Endothelial cell of umbilical vein (primary cell): Measurements from ENCODE around the gene COL4A2. TPM values are rescaled to one million over a fixed set of nuclear protein-coding genes. Genes with fewer than 3 reads are reported as not detected.

Experiments
- BruUV-seq: library from RNA; stranded (reverse); fragments of 400-500 nt; replicated peaks from 2 replicates; lab custom pipeline; 2021; lab: Mats Ljungman, UMichigan
- CTCF ChIA-PET: fragments of 300-600, 350-600 bp; sonication (Branson Sonifier 250); formaldehyde crosslinking; loops from one replicate; lab custom pipeline; 2021; ENCODE audit warnings: antibody characterized with exemption, inconsistent platforms; lab: Charles Lee
- POLR2A ChIA-PET: fragments of 300-600, 350-600 bp; sonication (Branson Sonifier 250); formaldehyde crosslinking; loops from one replicate; lab custom pipeline; 2021; ENCODE audit warnings: antibody characterized with exemption, inconsistent platforms; lab: Charles Lee
- DNase-seq: peaks from one replicate; pipeline ENCODE4 v3.0.0-alpha.2; 2011; ENCODE audit warnings: low read depth, low spot score
- FAIRE-seq: peaks from 2 replicates; lab custom pipeline; 2011; peaks lifted over from hg19 to GRCh38; lab: Jason Lieb, UNC
- H2AFZ ChIP-seq: 2 replicates; pipeline ENCODE4 v1.6.0; 2012; ENCODE audit warnings: low read depth, low read length, control low read depth, inconsistent platforms
- H3K27ac ChIP-seq: 2 replicates; pipeline ENCODE4 v1.5.1; 2011; ENCODE audit warnings: low read depth, mild to moderate bottlenecking, control low read depth, low read length, moderate library complexity; ENCODE audit not compliant: insufficient read depth
- H3K27me3 ChIP-seq, 2 experiments: 2 replicates each; pipeline versions ENCODE4 v1.6.0 to v1.6.1; 2011; ENCODE audit warnings: low read length in 2 of 2, mixed read lengths in 1 of 2; ENCODE audit not compliant: control insufficient read depth in 2 of 2, insufficient read depth in 2 of 2
- H3K36me3 ChIP-seq, 2 experiments: 2 replicates in 1 of 2; 3 replicates in 1 of 2; pipeline ENCODE4 v1.5.1; 2011; ENCODE audit warnings: low read length in 2 of 2, mild to moderate bottlenecking in 1 of 2, moderate library complexity in 1 of 2; ENCODE audit not compliant: control insufficient read depth in 2 of 2, insufficient read depth in 2 of 2; ENCODE audit errors: extremely low read depth in 1 of 2
- H3K4me1 ChIP-seq: 3 replicates; pipeline ENCODE4 v1.5.1; 2011; ENCODE audit warnings: mild to moderate bottlenecking, low read length; ENCODE audit not compliant: control insufficient read depth, insufficient read depth; ENCODE audit errors: extremely low read depth
- H3K4me2 ChIP-seq: 2 replicates; pipeline ENCODE4 v1.6.1; 2011; ENCODE audit warnings: low read length, control low read depth, mixed read lengths; ENCODE audit not compliant: insufficient read depth
- H3K4me3 ChIP-seq, 3 experiments: fragments of 200-600 bp in 1 of 3; sonication (generic), shearing (Covaris generic) in 1 of 3; replicated peaks in 1 of 3; 2 replicates each; pipeline ENCODE4 v1.5.1; 2011 to 2016; ENCODE audit warnings: control low read depth in 3 of 3, low read length in 3 of 3, mild to moderate bottlenecking in 2 of 3, inconsistent platforms in 1 of 3, low read depth in 1 of 3, moderate library complexity in 1 of 3; ENCODE audit not compliant: insufficient read depth in 1 of 3
- H3K79me2 ChIP-seq: 2 replicates; pipeline ENCODE4 v1.6.0; 2012; ENCODE audit warnings: low read length, inconsistent platforms; ENCODE audit not compliant: control insufficient read depth, insufficient read depth
- H3K9ac ChIP-seq: replicated peaks from 2 replicates; pipeline ENCODE3; 2011; ENCODE audit warnings: low read length, control low read depth; ENCODE audit not compliant: insufficient read depth; ENCODE audit errors: extremely low read depth
- H3K9me1 ChIP-seq: replicated peaks from 3 replicates; pipeline ENCODE4 v1.6.0; 2011; ENCODE audit warnings: mild to moderate bottlenecking, low read length; ENCODE audit not compliant: control insufficient read depth, insufficient read depth; ENCODE audit errors: extremely low read depth
- H3K9me3 ChIP-seq: replicated peaks from 2 replicates; pipeline ENCODE4 v1.5.1; 2012; ENCODE audit warnings: low read length, inconsistent platforms; ENCODE audit not compliant: control insufficient read depth, insufficient read depth
- H4K20me1 ChIP-seq: replicated peaks from 2 replicates; pipeline ENCODE3; 2011; ENCODE audit warnings: mild to moderate bottlenecking, low read length; ENCODE audit not compliant: control insufficient read depth, insufficient read depth; ENCODE audit errors: extremely low read depth
- EZH2 ChIP-seq: IDR thresholded peaks from 2 replicates; pipeline ENCODE4 v1.6.1; 2012; ENCODE audit warnings: borderline replicate concordance, low read depth, mild to moderate bottlenecking, moderate library complexity, low read length, inconsistent platforms; ENCODE audit not compliant: severe bottlenecking
- FOS ChIP-seq: IDR thresholded peaks from 2 replicates; pipeline ENCODE4 v1.6.1; 2011; ENCODE audit warnings: mild to moderate bottlenecking, low read length, moderate library complexity, borderline replicate concordance; ENCODE audit not compliant: insufficient read depth
- GATA2 ChIP-seq: IDR thresholded peaks from 2 replicates; pipeline ENCODE4 v1.7.0; 2011; ENCODE audit warnings: low read depth, mild to moderate bottlenecking, moderate library complexity, mixed read lengths, low read length; ENCODE audit not compliant: insufficient read length, insufficient read depth
- JUN ChIP-seq: IDR thresholded peaks from 2 replicates; pipeline ENCODE4 v1.6.1; 2011; ENCODE audit warnings: borderline replicate concordance, low read depth; ENCODE audit not compliant: insufficient read length, insufficient read depth
- MYC ChIP-seq: IDR thresholded peaks from one replicate; pipeline ENCODE4 v1.6.1; 2011; ENCODE audit warnings: mild to moderate bottlenecking, low read depth, low read length
- POLR2A ChIP-seq: IDR thresholded peaks from 2 replicates; pipeline ENCODE4 v1.6.1; 2012; ENCODE audit warnings: low read depth, mild to moderate bottlenecking, control low read depth, low read length
- POLR2AphosphoS5 ChIP-seq: IDR thresholded peaks from 2 replicates; pipeline ENCODE4 v1.6.1; 2012; ENCODE audit warnings: low read depth, mild to moderate bottlenecking, control low read depth, low read length, moderate library complexity; ENCODE audit not compliant: insufficient read depth
- dilution Hi-C: fragments of 300-500 bp; cut with MboI; formaldehyde crosslinking; loops from one replicate; pipeline ENCODE4 v1.15.0; 2019; ENCODE audit warnings: low sequenced_read_pairs; ENCODE audit not compliant: extremely low pct_ligation_motif_present
- intact Hi-C: fragments of 100-400 bp; cut with micrococcal nuclease; formaldehyde crosslinking; loops from one replicate; pipeline ENCODE4 v1.10.0; 2022
- polyA plus RNA-seq, 4 experiments: library from polyadenylated mRNA; depleted of rRNA in 3 of 4; stranded (reverse) in 3 of 4; unstranded in 1 of 4; fragments of >200 nt; gene quantifications; 2 replicates each; pipeline versions ENCODE4 v1.2.1 to v1.2.3, GENCODE V29; 2011 to 2012; ENCODE audit warnings: missing spikeins in 1 of 4
- total RNA-seq: library from RNA; stranded (reverse); gene quantifications from 2 replicates; pipeline ENCODE4 v1.2.3, GENCODE V29; 2021
- TF ChIP-seq, protein P1 (sequence below): IDR thresholded peaks from 2 replicates; pipeline ENCODE4 v1.6.1; 2011; ENCODE audit not compliant: insufficient read depth, insufficient read length
- TF ChIP-seq, protein P2 (sequence below), 2 donors: IDR thresholded peaks; 1 replicate in 1 of 2; 2 replicates in 1 of 2; pipeline ENCODE4 v1.5.1; 2011; ENCODE audit warnings: low read length in 2 of 2, mild to moderate bottlenecking in 2 of 2, moderate library complexity in 2 of 2, control low read depth in 1 of 2, inconsistent platforms in 1 of 2, low read depth in 1 of 2; ENCODE audit not compliant: insufficient read depth in 1 of 2; ENCODE audit errors: extremely low read depth in 1 of 2

Gene COL4A2
- total and polyA plus RNA-seq, 2 donors (not counting 3 experiments of a cell fraction or from before 2014, with no cell fraction given): 792 to 940 TPM

- H3K79me2 ChIP-seq: no peaks in the 10 kb centered on the region
- no peaks in the 10 kb centered on the region for H3K9me1 ChIP-seq
- intact Hi-C loops: no loop called here
- no peak overlapping the region for H3K27ac ChIP-seq
- H3K27me3 ChIP-seq: no peaks in the 10 kb centered on the region
- TF ChIP-seq GATA2 (no peak), POLR2AphosphoS5 (no peak), JUN (no peak)
- no TSS peak for BruUV-seq
- H3K4me3 ChIP-seq: no peak overlapping the region
- peaks cover 6% of the 10 kb centered on the region for H3K4me1 ChIP-seq
- H3K9me3 ChIP-seq: no peaks in the 10 kb centered on the region
- H3K36me3 ChIP-seq: peaks cover 26 to 49% of the 10 kb centered on the region in 2 experiments
- no peak overlapping the region for H3K9ac ChIP-seq
- DNase-seq: no peak
- no peak overlapping the region for H3K4me2 ChIP-seq
- no peak for FAIRE-seq
- H2AFZ ChIP-seq: no peak overlapping the region
- CTCF ChIA-PET: interaction anchor here (0.8 to 2.7 kb wide), 3 partner anchors 10 to 55 kb away, joined by 3 to 11 read pairs (median 3); no protein-coding TSS in a partner anchor
- H4K20me1 ChIP-seq: no peaks in the 10 kb centered on the region
- dilution Hi-C loops: no loop called here
- POLR2A ChIA-PET: no interaction called here
Measured at GRCh38 chr13:110509971-110510786, 203.1 kb downstream of the COL4A2 start.

- Histone ChIP-seq H3K9ac (no peak overlapping the region), H3K79me2 (no peaks in the 10 kb centered on the region), H3K4me3 (no peak overlapping the region), H3K36me3 (peaks cover 24 to 40% of the 10 kb centered on the region in 2 experiments), H3K9me3 (no peaks in the 10 kb centered on the region), H3K27ac (no peak overlapping the region), H3K27me3 (no peaks in the 10 kb centered on the region), H3K9me1 (no peaks in the 10 kb centered on the region), H3K4me1 (peaks cover 5% of the 10 kb centered on the region), H3K4me2 (no peak overlapping the region), H4K20me1 (no peaks in the 10 kb centered on the region), H2AFZ (no peak overlapping the region)
- BruUV-seq: no TSS peak
- dilution Hi-C loops: no loop called here
- CTCF ChIA-PET: no interaction called here
- DNase-seq: no peak
- intact Hi-C loops: no loop called here
- FAIRE-seq: no peak
- POLR2A ChIA-PET: interaction anchor here (0.7 kb wide), 1 partner anchor 35 kb away, joined by 5 read pairs; no protein-coding TSS in a partner anchor
- TF ChIP-seq POLR2AphosphoS5 (no peak), EZH2 (no peak), JUN (no peak), GATA2 (no peak), FOS (no peak), MYC (no peak), POLR2A (no peak)
- TF ChIP-seq, protein P1, sequence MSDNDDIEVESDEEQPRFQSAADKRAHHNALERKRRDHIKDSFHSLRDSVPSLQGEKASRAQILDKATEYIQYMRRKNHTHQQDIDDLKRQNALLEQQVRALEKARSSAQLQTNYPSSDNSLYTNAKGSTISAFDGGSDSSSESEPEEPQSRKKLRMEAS: no peak
- TF ChIP-seq, protein P2, sequence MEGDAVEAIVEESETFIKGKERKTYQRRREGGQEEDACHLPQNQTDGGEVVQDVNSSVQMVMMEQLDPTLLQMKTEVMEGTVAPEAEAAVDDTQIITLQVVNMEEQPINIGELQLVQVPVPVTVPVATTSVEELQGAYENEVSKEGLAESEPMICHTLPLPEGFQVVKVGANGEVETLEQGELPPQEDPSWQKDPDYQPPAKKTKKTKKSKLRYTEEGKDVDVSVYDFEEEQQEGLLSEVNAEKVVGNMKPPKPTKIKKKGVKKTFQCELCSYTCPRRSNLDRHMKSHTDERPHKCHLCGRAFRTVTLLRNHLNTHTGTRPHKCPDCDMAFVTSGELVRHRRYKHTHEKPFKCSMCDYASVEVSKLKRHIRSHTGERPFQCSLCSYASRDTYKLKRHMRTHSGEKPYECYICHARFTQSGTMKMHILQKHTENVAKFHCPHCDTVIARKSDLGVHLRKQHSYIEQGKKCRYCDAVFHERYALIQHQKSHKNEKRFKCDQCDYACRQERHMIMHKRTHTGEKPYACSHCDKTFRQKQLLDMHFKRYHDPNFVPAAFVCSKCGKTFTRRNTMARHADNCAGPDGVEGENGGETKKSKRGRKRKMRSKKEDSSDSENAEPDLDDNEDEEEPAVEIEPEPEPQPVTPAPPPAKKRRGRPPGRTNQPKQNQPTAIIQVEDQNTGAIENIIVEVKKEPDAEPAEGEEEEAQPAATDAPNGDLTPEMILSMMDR (IDR thresholded peaks at IDR 0.05; ENCODE audit: extremely low read depth in 1 of 2, insufficient read depth in 1 of 2, low read depth in 1 of 2, low read length in 2 of 2): no peak
Measured at GRCh38 chr13:110511509-110512181, 204.6 kb downstream of the COL4A2 start.
